NCI-H524 (cell line): ENCODE measurements around the gene DAPK1.
A peak's percentile ranks its signal among the peaks of the same experiment; 100 is the strongest.

Experiments used
- DNase-seq, 2 experiments: peaks; one replicate each; lab custom pipeline; 2025; lab: John Stamatoyannopoulos, UW

Gene DAPK1

DNA sequence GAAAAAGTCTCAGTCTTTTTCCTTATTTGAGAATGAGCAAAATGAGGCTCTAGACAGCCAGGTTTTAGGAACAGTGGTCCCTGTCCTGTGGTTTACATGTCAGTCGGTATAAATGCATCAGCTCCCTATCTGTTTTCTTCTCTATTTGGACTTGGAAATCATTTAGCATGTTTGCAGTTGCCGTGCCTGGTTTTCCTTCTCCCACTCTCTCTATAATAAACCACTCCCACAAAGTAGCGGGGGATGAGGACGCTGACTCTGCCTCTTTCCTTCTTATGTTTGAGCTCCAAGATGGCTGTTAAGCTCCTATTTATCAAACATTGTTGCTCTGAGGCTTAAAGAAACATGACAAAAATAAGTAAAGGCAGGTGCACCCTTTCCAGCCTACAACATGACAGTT lies 171.1 kb downstream of the DAPK1 start:
- DNase-seq = no peak

DNA sequence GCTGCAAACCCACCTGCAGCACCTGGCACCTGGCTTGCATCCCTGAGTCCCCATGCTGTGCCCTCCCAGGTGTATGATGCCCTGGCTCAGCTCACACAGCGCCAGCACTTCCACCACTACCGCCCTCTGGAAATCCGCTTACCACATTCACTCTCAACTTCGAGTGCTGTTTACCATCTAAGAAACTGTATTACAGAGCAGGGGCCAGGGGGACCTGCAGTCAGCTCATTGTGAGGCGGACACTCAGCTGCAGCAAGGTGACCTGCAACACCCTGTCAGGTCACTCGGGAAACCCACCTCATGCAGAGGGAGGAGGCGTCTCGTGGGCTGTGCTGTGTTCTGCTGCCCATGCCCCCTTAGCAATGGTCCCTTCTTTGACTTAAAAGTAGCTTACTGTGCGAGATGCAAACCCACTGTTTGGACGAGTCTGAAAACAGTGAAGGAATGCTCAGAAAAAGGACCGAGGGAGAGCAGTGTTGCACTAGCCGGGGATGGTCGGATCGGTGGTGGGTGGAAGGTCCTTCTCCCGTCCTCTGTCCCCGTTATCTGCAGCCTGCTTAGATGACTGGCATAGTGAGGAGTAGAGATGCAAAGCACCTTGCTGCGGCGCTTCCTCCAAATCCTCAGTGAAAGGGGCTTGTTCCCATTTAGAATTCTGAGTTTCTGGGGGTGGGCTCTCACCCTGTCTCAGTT lies 173.1 kb downstream of the DAPK1 start:
- DNase-seq = no peak

GRCh38 chr9:87671478-87671877 lies 173.8 kb downstream of the DAPK1 start:
- no peak for DNase-seq

DNA sequence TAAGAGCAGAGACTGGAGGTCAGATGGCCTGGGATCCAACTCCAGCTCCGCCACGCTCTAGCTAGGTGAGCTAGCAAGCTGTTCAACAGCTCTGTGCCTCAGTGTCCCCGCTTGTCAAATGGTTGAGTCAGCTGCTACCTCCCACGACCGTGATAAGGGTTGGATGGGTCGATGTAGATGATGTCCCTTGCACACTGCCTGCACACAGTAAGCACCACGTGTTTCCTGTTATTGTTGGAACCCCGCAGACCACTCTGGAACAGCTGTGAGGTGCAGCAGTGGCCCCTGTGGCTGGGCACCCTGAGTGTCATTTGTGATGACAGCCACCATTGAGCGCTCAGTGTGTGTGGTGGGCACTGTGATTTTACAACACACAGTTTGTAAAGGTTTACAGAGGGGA lies 174.3 kb downstream of the DAPK1 start:
- DNase-seq = no peak

- DNase-seq = no peak
These were observed 174.9 kb downstream of the DAPK1 start for GRCh38 chr9:87672586-87672985.

- DNase-seq = no peak
These were observed 175.9 kb downstream of the DAPK1 start for GRCh38 chr9:87673446-87674120.

DNA sequence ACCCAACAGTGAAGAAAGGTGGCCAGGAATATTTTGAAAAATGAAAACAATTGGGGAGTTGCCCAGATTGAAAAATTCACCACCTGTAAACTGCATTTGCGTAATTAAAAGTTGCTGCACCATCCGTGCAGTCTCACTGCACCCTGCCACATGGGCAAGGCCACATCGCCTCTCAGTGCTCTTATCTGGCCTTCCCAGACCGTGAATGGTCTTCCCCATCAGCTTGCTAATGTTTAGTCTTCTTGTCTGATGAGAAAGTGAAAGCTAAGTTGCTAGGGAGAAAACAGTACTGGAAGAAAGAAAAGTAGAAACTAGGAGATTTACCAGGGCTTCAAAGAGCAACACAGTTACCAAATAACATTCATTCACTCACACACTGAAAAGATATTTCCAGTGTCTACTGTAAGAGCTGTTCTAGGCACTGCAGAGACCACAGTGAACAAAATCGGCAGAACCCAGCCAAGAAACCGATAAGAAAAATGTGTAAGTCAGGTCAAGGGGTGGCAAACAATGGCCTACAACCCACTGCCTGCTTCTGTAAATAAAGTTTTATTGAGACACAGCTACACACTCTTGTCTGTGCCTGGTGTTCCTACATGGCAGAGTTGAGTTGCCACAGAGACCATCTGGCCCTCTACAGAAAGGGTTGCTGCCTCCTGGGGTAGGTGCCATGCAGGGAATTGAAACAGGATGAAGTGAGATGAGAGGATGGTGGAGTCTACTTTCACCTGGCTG lies 177.1 kb downstream of the DAPK1 start:
- no peak for DNase-seq

DNA sequence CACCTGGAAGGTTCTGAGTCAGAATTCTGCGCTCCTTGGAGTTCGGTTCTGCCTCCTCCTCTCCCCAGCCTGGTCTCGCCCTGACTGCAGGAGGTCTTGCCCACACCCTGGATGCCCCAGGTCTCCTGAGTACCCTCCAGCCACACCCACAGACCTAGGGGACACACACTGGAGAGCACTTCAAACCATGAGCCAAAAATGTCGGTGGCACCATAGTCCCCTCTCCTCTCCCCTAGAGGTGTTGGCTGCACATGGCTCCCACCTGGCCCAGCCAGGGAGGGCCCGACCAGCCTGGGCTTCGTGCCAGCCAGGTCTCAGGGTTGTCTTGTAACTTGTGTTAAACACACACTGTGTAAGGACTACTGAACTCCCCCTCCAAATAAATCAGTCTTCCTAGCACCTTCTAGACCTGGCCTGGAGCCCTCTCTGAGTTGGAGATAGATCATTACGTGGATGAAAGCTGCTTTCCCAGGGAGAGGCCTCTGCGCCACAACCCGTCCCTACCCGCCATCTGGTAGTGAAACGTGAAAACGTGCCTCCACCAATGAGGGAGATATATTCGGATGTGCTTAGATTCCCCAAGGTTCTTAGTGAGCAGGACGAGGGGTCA lies 178.3 kb downstream of the DAPK1 start:
- DNase-seq = no peak

DNA sequence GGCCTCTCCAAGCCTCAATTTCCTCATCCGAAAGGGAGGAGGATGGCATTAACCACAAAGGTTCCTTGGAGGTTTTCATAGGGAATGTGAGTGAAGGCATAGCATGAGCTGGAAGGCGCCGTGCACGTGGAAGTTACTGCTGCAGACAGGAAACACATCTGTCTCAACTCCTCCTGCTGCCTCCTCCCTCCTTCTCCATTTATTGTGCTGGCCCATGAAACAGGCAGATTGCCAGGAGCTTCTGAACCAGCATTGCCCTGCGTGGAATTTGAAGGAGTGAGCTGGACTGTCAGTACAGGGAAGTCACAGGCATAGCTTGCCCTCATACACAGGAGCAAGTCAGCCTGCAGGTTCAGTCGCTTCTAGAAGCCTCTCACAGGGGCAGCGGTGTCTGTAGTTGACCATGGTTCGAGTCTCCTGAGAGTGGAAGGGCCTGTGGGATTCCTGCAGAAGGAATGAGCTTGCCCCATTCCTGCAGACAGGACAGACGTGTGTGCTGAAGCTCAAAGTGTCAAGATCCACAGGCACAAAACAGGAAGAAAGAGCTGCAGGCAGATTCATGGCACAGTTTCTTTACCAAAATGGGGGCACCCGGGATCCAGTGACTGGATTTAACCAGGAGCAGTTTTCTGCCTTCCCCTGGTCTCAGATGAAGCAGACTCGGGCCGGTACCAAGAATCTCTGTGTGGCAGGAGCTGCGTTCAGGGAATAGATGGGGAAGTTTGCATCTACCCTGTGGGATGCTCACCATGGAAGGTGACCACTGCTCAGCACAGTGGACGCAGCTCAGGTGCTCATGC lies 179.5 kb downstream of the DAPK1 start:
- DNase-seq = no peak

DNA sequence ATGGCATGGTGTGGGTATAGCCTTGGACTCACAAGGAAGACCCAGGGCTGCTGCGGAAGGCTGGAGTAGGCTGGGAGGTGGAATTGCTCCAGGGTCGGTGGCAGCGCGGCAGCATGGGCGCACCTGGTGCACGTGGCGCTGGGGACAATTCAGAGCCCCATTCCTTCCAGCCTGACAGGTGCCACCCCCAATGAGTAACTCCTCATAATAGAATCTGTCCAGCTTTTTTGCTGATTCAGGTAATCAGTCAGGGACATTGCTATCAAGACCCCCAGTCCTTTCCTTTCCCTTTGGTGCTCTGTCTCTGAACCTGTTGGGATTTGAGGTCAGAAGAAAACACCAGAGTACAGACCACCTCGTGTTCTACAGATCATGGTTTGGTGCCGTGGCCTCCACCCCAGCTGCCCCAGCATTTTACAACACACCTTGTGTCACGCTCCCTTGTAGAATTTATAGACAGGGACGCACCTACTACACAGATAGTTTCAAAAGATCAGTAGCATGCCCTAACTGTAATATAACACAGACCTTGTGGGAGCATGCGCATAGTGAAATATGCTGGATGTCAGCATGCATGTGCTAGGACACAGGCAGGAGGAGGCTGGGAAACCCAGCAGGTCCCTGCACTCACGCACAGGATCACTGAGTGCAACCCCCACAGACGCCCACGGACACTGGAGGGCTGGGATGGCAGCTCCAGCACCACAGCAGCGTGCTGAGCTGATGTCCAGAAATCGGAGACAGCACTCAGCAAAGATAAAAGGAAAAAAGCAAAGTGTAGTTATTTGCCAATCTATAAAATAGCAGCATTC lies 180.3 kb downstream of the DAPK1 start:
- DNase-seq = no peak

GRCh38 chr9:87678650-87679355 lies 181.1 kb downstream of the DAPK1 start:
- peak; percentile 29 to 51 for DNase-seq

GRCh38 chr9:87681271-87682061 lies 183.8 kb downstream of the DAPK1 start:
- DNase-seq = no peak

DNA sequence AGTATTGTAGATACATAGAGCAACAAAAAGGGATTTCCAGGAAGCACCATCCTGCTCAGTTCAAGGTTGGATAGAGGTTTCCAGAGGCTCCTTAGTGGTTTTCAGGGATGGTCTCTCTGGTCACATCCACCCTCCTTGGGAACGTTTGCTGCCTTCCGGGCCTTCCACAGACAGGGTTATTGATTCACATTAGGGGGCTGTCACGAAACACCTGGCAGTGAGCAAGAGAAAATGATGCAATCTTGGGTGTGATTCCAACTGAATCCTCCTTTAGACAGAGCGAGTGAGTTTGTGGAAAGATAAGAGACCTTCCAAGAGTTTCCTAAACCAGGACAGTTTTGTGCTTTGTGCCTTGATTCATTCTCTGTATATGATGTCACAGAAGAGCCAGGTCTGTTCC lies 184.4 kb downstream of the DAPK1 start:
- DNase-seq = no peak

- peak in 1 of 2 experiments; percentile 53 for DNase-seq
These were observed 185.0 kb downstream of the DAPK1 start for GRCh38 chr9:87682618-87683017.

DNA sequence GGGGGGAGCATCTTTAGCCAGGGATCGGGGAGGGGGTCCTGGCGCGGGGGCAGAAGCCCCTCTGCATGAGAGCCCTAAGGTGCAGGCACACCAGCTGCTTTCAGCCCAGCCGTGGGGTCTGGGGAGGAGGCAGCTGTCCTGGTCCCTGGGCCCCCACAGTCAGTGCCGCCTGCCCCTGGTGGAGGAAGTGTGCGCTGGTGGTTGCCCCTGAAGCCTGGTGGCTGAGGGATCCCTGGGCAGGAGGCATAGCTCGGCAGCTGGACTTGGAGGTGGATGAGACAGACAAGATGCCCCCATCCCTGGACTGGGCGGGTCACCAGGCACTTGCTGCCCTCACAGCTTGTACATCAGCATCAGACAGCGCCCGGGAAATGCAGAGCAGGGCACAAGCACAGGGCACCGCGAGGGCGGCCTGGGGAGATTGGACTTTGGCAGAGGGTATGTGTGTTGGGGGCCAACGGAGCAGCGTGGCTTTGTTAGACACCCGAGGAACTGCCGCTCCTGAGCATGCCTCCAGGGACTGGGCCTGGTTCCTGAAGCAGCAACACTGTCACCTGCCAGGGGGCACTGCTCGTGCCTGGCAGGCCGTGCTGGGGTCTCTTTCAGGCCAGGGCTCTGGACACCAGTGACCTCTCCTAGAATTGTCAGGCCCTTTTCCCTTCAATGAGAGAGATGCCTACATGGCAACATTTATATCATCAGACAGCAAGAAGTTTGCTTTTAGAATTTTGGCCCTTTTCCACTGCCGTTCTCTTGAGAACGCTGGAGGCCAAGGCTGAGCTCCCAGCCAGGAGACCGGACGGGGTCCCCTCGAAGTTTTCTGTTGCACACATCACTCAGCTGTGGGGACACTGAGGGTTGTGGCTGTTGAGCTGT lies 186.3 kb downstream of the DAPK1 start:
- no peak for DNase-seq

GRCh38 chr9:87684627-87685219 lies 187.1 kb downstream of the DAPK1 start:
- peak in 1 of 2 experiments; percentile 18 for DNase-seq

DNA sequence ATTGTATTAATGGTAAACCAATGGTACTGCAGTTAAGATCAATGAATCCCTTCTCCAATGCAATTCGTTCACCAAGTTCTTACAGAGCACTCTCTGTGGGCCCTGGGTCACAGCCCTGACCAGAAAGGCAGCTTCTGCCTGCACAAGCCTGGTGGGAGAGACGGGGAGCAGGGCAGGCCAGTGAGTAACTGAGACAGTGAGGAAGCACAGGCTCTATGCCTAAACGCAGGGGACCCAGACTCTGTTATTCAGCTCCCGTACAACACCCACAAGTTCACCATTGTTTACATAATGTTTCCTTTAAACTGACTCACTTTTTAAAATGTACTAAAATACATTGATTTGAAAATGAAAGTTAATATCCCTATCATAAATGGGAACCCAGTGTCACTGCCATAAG lies 187.8 kb downstream of the DAPK1 start:
- DNase-seq = no peak

- no peak for DNase-seq
These were observed 188.3 kb downstream of the DAPK1 start for GRCh38 chr9:87685871-87686519.
